HG03095 (cell line): ENCODE results near the gene PGK2.

ENCODE experiments used
- ATAC-seq: cut with Tn5 transposase; IDR thresholded peaks from one replicate; pipeline ENCODE4 v1.9.1; 2021; ENCODE audit warnings: moderate library complexity; ENCODE audit not compliant: unreplicated experiment

Gene PGK2

DNA sequence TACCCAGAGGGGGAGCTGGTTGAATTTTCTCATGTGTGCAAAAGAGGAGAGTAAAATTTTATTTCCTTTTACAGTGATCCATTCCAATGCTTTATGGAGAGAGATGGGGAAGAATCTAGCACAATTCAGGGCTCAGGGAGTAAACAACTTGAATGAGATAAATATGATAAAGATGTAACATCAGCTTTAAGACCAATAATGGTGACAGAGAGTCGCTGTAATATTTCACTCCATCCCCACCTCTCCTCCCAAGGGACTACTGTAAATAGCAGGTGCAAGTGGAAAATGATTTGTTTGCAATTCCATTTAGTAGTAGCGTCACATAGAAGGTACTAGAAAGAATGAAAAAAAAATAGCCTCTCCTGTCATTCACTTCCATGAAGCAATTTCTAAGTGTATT is 47.7 kb downstream of the PGK2 start:
- ATAC-seq = no peak

- no peak for ATAC-seq
Observed at GRCh38 chr6:49736017-49736508, 51.0 kb downstream of the PGK2 start.
